ENCODE data around the gene ZNF521.

GRCh38 chr18:25253779-25254178, 98.2 kb downstream of the ZNF521 start:
- TF ChIP-seq POLR2A (IDR thresholded peaks at IDR 0.05; ENCODE audit: low read depth, low read length) (no peak), POLR2AphosphoS5 (IDR thresholded peaks at IDR 0.05; ENCODE audit: low read depth, low read length) (no peak), TAF1 (IDR thresholded peaks at IDR 0.05; ENCODE audit: low read depth, low read length) (no peak), SPI1 (IDR thresholded peaks at IDR 0.05; ENCODE audit: low read depth, low read length) (no peak), PAX5 (IDR thresholded peaks at IDR 0.05; ENCODE audit: insufficient read depth, low read length, severe bottlenecking) (no peak), POU2F2 (IDR thresholded peaks at IDR 0.05; ENCODE audit: low read depth, low read length) (no peak)

Data from GM12891 (cell line).